ENCODE data around the gene RNF126. TPM values are rescaled to one million over a fixed set of nuclear protein-coding genes. Genes with fewer than 3 reads are reported as not detected.
A peak's percentile ranks its signal among the peaks of the same experiment; 100 is the strongest.

The RNF126 gene
- total RNA-seq, 1 experiment from 2014 or later = 44.8 TPM

GRCh38 chr19:641702-642101 lies 21.3 kb downstream of the RNF126 start:
- Mint-ChIP-seq H3K4me3 (ENCODE audit: low read depth, unreplicated experiment) (no peak overlapping the region), H3K4me1 (ENCODE audit: low read depth, unreplicated experiment) (peaks cover 10% of the 10 kb centered on the region), H3K9me3 (ENCODE audit: low read depth, unreplicated experiment) (no peaks in the 10 kb centered on the region), H3K27me3 (ENCODE audit: unreplicated experiment) (peaks cover 12% of the 10 kb centered on the region), H3K27ac (ENCODE audit: unreplicated experiment) (no peak overlapping the region), H3K36me3 (ENCODE audit: insufficient read depth, unreplicated experiment) (peaks cover 25% of the 10 kb centered on the region)
- no peak for DNase-seq
- BruUV-seq (replicated peaks) = no TSS peak
- intact Hi-C loops (cut with micrococcal nuclease; ENCODE audit: unreplicated experiment) = no loop called here
- TF ChIP-seq CTCF (IDR thresholded peaks at IDR 0.05; ENCODE audit: unreplicated experiment) = no peak
- CTCF ChIA-PET = no interaction called here

- intact Hi-C loops (cut with micrococcal nuclease; ENCODE audit: unreplicated experiment) = no loop called here
- H3K27me3 Mint-ChIP-seq (ENCODE audit: unreplicated experiment) = peaks cover 12% of the 10 kb centered on the region
- H3K4me3 Mint-ChIP-seq (ENCODE audit: low read depth, unreplicated experiment) = no peak overlapping the region
- TF ChIP-seq CTCF (IDR thresholded peaks at IDR 0.05; ENCODE audit: unreplicated experiment) = no peak
- no peak overlapping the region for H3K27ac Mint-ChIP-seq (ENCODE audit: unreplicated experiment)
- DNase-seq = no peak
- peaks cover 10% of the 10 kb centered on the region for H3K4me1 Mint-ChIP-seq (ENCODE audit: low read depth, unreplicated experiment)
- BruUV-seq (replicated peaks) = no TSS peak
- CTCF ChIA-PET = no interaction called here
- H3K9me3 Mint-ChIP-seq (ENCODE audit: low read depth, unreplicated experiment) = no peaks in the 10 kb centered on the region
- peaks cover 20% of the 10 kb centered on the region for H3K36me3 Mint-ChIP-seq (ENCODE audit: insufficient read depth, unreplicated experiment)
Measured at GRCh38 chr19:640606-641189, 22.3 kb downstream of the RNF126 start.

DNA sequence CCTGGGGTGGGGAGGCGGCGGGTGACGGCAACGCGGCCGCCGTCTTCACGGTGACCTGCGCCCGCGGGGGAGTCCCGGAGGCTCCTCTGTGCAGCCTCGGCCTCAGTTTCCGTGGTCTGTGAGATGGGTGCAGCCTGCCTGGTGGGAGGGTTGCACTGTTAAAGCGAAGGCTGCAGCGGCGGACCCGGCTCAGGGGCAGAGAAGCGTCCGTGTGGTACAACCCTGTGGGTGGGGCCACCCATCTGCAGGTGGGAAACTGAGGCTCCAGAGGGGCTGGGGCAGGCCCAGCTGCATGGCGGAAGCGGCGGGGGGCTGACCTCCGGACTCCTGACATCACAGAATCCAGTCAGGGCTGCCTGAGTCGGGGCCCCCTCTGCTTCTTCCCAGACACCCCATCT lies 22.9 kb downstream of the RNF126 start:
- H3K9me3 Mint-ChIP-seq (ENCODE audit: low read depth, unreplicated experiment) = no peaks in the 10 kb centered on the region
- peaks cover 12% of the 10 kb centered on the region for H3K27me3 Mint-ChIP-seq (ENCODE audit: unreplicated experiment)
- no peak for DNase-seq
- no peak overlapping the region for H3K27ac Mint-ChIP-seq (ENCODE audit: unreplicated experiment)
- peaks cover 18% of the 10 kb centered on the region for H3K36me3 Mint-ChIP-seq (ENCODE audit: insufficient read depth, unreplicated experiment)
- intact Hi-C loops (cut with micrococcal nuclease; ENCODE audit: unreplicated experiment) = no loop called here
- H3K4me1 Mint-ChIP-seq (ENCODE audit: low read depth, unreplicated experiment) = peaks cover 10% of the 10 kb centered on the region
- BruUV-seq (replicated peaks) = no TSS peak
- no peak for TF ChIP-seq CTCF (IDR thresholded peaks at IDR 0.05; ENCODE audit: unreplicated experiment)
- CTCF ChIA-PET = no interaction called here
- peak overlapping the region; percentile 92 for H3K4me3 Mint-ChIP-seq (ENCODE audit: low read depth, unreplicated experiment)

DNA sequence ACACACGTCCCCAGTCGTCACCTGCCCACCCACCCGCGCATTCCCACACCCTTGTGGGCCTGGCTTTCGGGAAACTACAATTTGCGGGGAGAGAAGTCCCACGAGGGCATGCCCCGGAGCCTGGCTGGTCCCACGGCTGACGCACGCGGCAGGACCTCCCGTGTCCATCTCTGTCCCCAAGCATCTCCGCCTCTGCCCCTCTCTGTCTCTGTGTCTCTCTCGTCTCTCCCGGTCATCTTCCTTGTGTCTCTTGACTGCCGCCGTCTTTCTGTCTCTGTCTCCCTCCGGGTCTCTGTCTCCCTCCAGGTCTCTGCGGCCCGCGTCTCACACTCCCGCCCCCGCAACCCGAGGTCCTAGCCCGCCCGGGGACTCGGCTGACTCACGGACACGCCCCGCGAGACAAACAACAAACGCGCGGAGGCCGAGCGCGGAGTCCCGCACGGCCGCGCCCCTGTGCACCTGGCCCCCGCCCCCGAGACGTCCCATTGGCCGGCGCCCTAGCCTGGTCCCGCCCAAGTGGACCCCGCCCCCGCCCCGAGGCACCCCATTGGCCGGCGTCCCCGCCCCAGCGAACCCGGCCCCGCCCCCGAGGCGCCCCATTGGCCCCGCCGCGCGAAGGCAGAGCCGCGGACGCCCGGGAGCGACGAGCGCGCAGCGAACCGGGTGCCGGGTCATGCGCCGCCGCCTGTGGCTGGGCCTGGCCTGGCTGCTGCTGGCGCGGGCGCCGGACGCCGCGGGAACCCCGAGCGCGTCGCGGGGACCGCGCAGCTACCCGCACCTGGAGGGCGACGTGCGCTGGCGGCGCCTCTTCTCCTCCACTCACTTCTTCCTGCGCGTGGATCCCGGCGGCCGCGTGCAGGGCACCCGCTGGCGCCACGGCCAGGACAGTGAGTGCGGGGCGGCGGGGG lies 23.5 kb downstream of the RNF126 start, which contains the start of gene FGF22:
TSS of gene FGF22 (plus strand) at position 627 of the 908 bp plus-strand sequence. CDS start at position 674, 47 bp downstream.
- BruUV-seq (replicated peaks) = no TSS peak
- Mint-ChIP-seq H3K27ac (ENCODE audit: unreplicated experiment) (peak within 1 kb of the TSS; percentile 29), H3K4me1 (ENCODE audit: low read depth, unreplicated experiment) (peaks cover 10% of the 10 kb centered on the region), H3K27me3 (ENCODE audit: unreplicated experiment) (peaks cover 12% of the 10 kb centered on the region), H3K9me3 (ENCODE audit: low read depth, unreplicated experiment) (no peaks in the 10 kb centered on the region), H3K4me3 (ENCODE audit: low read depth, unreplicated experiment) (peak within 1 kb of the TSS; percentile 92), H3K36me3 (ENCODE audit: insufficient read depth, unreplicated experiment) (peaks cover 11% of the 10 kb centered on the region)
- intact Hi-C loops (cut with micrococcal nuclease; ENCODE audit: unreplicated experiment) = no loop called here
- CTCF ChIA-PET = no interaction called here
- DNase-seq = peak; percentile 90
- no peak for TF ChIP-seq CTCF (IDR thresholded peaks at IDR 0.05; ENCODE audit: unreplicated experiment)
